ENCODE results near the gene TRPM3.
A peak's percentile ranks its signal among the peaks of the same experiment; 100 is the strongest.

The TRPM3 gene

DNA sequence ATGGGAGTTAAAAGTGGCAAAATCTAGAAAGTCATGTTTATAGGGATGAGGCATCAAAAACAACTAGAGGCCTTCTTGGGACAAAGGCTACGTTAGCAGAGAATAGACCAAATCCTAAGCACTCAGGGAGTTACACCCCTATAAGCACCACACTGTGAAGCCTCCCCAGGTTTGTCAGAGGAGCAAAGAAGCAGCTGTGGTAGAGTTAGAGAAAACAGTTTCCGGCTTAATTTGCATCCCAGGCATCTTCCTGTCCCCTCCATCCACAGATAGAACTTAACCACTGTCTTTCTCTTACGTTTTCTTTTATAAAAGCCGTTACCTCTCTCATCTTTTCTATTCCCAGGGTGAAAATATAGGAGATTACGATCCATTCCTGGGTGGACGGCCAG lies 518.4 kb downstream of the TRPM3 start:
- no peak for FAIRE-seq

DNA sequence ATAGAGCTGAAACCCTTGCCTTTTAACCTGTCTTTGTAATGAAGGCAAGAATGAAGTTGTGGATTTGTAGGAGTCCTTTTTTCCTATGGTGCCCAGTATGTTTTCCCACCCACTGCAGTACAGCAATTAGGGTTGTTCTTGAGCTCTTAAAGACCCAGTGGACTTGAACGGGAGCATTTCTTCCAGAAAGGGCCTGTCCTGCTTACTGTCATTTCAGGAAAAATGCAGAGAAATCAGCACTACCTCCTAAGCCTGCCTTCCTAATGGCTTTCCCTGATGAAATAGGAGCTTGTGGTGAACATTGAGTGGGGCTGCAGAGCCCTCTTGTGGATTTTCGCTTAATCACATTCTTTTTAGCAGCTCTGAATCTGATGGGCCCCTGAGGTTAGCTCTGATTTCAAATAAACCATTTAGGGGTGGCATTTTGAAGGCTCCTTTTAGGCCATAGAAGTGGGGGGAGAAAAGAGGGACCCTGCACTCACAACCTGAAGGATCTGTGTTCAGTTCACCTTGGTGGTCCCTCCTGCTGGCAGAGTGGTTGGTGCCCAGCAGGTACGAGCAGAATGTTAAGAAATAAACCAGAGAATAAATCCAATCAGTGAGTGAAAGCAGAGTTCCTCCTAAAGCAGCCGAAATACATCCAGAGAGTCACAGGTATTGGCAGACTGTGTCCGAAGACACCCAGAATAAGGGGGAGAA lies 519.0 kb downstream of the TRPM3 start:
- FAIRE-seq, result peak; percentile 84

- FAIRE-seq, result peak; percentile 4
Observed at GRCh38 chr9:70601000-70601951, 520.1 kb downstream of the TRPM3 start.

DNA sequence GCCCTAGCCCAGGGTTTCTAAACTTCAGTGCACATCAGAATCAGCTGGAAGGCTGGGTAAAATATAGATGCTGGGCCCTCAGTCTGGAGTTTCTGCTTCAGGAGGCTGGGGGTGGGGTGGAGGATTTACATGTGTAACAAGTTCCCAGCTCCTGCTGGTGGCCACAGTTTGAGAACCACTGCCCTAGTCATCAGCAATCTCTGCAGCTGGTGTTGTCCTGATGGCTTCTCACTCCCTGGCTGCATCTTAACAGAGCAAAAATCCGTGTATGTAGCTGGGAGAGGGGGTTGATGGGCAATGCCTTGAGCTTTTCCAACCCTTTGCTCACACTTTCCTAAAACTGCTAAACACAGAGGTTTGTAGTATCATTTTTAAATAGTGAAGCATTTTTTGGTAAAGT lies 520.9 kb downstream of the TRPM3 start:
- no peak for FAIRE-seq

GRCh38 chr9:70597886-70598285 lies 523.5 kb downstream of the TRPM3 start:
- FAIRE-seq, result no peak

- FAIRE-seq, result no peak
Observed at GRCh38 chr9:70595211-70595610, 526.2 kb downstream of the TRPM3 start.

DNA sequence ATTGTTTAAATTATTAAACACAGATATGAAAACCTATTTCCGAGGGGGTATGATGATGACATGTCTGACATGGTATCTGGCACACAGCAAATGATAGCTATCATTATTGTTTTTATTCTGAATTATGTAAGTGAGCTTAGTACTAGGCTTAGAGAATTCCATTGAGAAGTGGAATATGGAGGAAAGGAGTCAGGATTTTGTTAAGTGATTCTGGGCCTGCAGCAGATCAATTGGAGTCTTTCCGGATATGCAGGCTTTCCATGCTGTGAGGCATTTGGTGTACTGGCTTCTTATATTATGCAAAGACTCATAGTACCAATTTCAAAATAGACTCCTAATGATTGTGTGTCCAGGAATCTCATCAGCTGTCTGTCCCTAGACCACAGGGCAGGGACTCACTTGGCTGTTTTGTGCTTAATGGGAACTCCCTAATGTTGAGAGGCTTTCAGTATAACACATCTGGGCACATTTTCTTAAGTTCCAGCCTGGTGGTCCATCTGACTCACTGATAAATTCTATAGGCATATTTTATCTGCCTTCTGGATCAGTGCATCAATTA lies 527.0 kb downstream of the TRPM3 start:
- no peak for FAIRE-seq

DNA sequence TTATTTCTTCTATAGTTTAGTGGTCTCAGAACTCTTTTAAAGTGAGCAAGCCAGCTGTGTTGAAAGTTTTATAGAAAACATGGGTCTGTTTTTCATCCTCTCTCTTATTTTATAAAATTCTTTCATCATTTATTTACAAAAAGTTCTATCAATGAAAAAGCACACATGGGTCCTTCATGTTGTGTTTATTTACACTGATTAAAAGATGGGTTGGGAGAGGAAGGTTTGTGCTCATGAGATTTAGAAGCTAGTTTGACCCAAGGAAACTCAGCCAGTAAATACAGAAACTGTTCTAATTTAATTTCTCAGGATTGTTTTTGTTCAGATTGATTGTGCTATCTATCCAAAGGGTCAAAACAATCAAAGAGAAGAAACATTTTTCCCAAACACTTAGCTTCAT lies 528.2 kb downstream of the TRPM3 start:
- FAIRE-seq, result peak; percentile 99

DNA sequence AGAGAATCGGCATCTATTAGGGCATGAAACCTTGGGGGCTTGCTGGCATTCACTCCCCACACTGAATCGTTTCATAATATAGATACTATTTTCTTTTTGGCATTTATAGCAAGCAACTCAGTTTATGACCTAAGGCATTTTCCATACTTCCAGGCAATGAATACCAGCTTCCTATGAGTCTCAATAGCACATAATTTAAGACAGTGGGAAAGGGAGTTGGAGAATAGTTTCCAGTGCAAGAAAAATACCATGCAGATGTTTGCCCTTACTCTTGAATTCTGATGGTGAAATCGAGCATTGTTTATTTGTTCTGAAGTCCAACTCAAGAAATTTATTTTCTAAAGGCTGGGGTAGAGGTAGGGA lies 531.1 kb downstream of the TRPM3 start:
- FAIRE-seq, result peak; percentile 78

DNA sequence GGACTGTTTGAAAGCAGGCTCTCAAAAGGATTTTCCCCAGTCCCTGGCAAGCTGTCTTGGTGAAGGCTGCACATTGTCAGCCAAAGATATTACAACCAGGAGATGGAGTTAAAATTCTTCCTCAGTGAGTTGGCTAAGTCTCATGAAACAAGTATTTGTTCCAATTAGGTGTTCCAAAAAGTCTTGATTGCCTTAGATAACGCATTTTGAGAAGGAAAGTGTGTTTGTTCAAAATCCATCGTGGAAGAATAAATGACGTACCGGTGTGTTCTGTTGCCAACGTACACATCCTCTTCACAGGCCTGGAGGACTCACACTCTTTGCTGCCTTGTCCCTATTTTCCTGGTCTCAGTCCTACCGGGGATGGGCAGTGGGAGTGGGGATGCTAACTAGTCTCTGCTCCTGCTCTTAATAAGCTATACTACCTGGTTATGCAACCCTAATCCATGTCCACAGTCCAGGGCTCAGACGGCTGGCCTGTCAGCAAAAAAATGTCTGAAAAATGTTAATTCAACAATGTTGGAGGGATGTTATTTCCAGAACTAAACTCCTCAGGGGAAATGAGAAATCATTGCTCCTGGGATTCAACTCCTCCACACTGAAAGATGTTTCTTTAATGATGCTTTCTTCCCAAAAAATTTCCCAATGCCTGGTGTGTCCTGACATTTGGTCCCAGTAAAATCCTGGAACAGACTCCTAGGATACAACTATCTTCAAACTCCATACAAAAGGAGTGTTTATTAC lies 531.7 kb downstream of the TRPM3 start:
- peak; percentile 97 for FAIRE-seq

DNA sequence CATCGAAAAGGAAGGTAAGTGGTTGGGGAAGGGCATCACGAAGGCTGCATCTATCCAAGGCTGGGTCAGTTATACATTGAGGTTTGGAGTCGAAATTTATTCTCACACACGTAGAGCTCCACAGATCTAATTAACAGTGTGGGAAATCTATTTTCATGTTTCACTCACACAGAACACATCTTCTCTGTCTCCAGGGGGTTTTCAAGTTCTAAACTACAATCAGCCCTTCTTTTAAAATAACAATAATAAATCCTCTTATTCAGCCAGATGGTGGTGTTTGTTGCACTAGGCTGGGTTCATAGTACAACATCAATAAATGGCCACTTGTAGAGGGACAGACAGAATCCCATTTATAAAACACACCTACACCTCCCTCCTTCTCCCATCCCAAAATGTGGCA lies 532.4 kb downstream of the TRPM3 start:
- FAIRE-seq, result no peak

GRCh38 chr9:70588381-70588780 lies 533.0 kb downstream of the TRPM3 start:
- FAIRE-seq, result no peak

- FAIRE-seq, result no peak
Observed at GRCh38 chr9:70587201-70587600, 534.2 kb downstream of the TRPM3 start.

GRCh38 chr9:70586476-70586875 lies 534.9 kb downstream of the TRPM3 start:
- FAIRE-seq, result peak; percentile 87

DNA sequence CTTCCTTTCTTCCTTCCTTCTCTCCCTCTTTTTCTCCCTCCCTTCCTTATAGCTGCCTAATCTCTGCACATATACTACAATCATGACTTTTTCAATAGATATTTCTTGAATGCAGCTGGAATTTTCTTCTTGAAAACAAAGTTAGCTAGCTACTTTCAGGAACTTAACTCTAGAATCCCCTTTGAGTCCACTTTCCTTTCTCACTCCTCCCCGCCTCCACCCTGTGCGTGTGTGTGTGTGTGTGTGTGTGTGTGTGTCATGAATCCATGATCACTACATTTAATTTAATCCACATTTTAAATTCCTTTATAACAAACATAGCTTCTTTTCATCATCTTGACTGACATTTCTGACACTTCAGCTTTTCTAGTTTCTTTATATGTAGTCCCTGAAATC lies 539.5 kb downstream of the TRPM3 start:
- no peak for FAIRE-seq

GRCh38 chr9:70581214-70581954 lies 540.0 kb downstream of the TRPM3 start:
- FAIRE-seq, result no peak

DNA sequence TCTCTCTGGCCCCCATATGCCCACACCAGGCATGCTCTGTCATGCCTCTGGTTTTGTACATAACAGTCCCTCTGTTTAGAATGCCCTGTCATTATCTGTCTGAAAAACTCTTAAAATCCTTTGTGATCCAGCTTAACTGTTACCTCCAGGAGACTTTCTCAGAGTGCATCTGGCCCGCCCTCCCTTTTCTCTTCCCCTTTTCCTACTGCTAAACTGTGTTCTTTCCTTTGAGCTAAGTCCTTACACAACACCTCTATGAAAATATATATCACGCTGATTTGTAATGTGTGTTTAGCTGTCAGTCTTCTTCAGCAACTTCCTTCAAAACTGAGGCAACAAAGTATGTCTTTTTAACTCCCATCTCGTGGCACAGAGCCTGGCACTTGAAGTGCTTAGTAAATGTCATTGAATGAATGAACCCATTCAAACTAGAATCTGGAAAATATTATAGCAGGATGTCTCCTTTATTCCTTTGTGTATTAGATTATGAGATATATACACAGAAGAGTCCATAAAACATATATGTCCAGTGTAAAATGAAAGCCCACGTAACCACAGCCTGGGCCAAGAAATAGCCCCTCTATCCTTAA lies 540.7 kb downstream of the TRPM3 start:
- FAIRE-seq, result no peak

- no peak for FAIRE-seq
Observed at GRCh38 chr9:70579686-70580085, 541.7 kb downstream of the TRPM3 start.

DNA sequence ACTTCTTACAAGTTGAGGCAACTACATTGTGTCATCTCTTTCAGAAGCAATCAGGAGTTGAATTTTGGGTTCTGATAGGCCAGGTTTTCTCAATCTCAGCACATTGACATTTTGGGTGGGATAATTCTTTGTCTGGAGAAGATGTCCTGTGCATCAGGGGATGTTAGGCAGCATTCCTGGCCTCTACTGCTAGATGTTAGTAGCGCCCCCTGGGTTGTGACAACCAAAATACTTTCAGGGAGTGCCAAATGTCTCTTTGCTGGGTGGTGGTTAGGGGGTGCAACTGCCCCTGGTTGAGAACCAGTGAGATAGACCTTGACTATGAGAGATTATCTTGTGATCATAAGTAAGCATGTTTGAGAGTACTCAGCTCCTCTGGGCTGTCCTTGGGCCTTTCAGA lies 542.7 kb downstream of the TRPM3 start:
- FAIRE-seq, result no peak

- no peak for FAIRE-seq
Observed at GRCh38 chr9:70577671-70578070, 543.8 kb downstream of the TRPM3 start.

DNA sequence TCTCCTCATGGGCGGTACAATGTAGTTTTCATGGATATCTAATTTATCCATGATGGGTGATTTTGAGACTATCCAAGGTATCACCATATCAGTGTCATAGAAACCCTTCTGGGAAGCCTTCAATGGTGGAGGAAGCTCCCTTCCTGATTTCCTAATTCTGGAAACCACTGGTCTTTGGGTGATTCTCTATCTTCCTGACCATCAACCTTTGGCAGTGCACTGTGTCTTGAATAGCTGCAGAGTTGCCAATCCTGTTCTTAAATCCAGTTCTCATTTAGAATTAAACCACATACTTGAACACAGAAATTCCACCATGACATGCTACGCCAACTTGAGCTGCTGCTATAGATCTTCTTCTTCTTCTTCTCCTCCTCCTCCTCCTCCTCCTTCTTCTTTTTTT lies 545.3 kb downstream of the TRPM3 start:
- no peak for FAIRE-seq

Data from endometrium (tissue), 2 donors.